ENCODE results near the gene DNASE2B. TPM values are rescaled to one million over a fixed set of nuclear protein-coding genes. Genes with fewer than 3 reads are reported as not detected.

DNASE2B gene
- total RNA-seq, 2 experiments from 2014 or later: not detected

- Mint-ChIP-seq H3K27me3 (no peaks in the 10 kb centered on the region), H3K4me1 (peaks cover 6% of the 10 kb centered on the region), H3K4me3 (no peak overlapping the region), H3K9me3 (no peaks in the 10 kb centered on the region), H3K36me3 (ENCODE audit: low read depth) (no peaks in the 10 kb centered on the region), H3K27ac (no peak overlapping the region)
- POLR2A ChIA-PET: no interaction called here
- no peak for DNase-seq
- CTCF ChIA-PET: interaction anchor here (0.7 kb wide), 1 partner anchor 27 kb away, joined by 3 read pairs; no protein-coding TSS in a partner anchor
Observed at GRCh38 chr1:84363622-84364021, 34.7 kb upstream of the DNASE2B start.

- H3K36me3 Mint-ChIP-seq (ENCODE audit: low read depth): no peaks in the 10 kb centered on the region
- H3K27ac Mint-ChIP-seq: no peak overlapping the region
- POLR2A ChIA-PET: interaction anchor here (0.6 kb wide), 1 partner anchor 216 kb away, joined by 6 read pairs; no protein-coding TSS in a partner anchor
- no peak overlapping the region for H3K4me3 Mint-ChIP-seq
- peaks cover 6% of the 10 kb centered on the region for H3K4me1 Mint-ChIP-seq
- H3K27me3 Mint-ChIP-seq: no peaks in the 10 kb centered on the region
- DNase-seq: no peak
- CTCF ChIA-PET: no interaction called here
- H3K9me3 Mint-ChIP-seq: no peaks in the 10 kb centered on the region
Observed at GRCh38 chr1:84365225-84366221, 32.8 kb upstream of the DNASE2B start.

- Mint-ChIP-seq H3K4me3 (no peak overlapping the region), H3K4me1 (peaks cover 6% of the 10 kb centered on the region)
- CTCF ChIA-PET: no interaction called here
Observed at GRCh38 chr1:84366786-84367185, 31.5 kb upstream of the DNASE2B start.

GRCh38 chr1:84367219-84367618 lies 31.1 kb upstream of the DNASE2B start:
- Mint-ChIP-seq H3K4me1 (peaks cover 6% of the 10 kb centered on the region), H3K27me3 (no peaks in the 10 kb centered on the region), H3K27ac (no peak overlapping the region), H3K9me3 (no peaks in the 10 kb centered on the region), H3K36me3 (ENCODE audit: low read depth) (no peaks in the 10 kb centered on the region), H3K4me3 (no peak overlapping the region)
- DNase-seq: no peak
- ChIA-PET CTCF (no interaction called here), POLR2A (no interaction called here)

More at GRCh38 chr1:84366786-84367185, 31.5 kb upstream of the DNASE2B start:
- no peak for DNase-seq
- POLR2A ChIA-PET: no interaction called here
- no peaks in the 10 kb centered on the region for H3K27me3 Mint-ChIP-seq
- no peaks in the 10 kb centered on the region for H3K9me3 Mint-ChIP-seq
- H3K27ac Mint-ChIP-seq: no peak overlapping the region
- no peaks in the 10 kb centered on the region for H3K36me3 Mint-ChIP-seq (ENCODE audit: low read depth)

DNA sequence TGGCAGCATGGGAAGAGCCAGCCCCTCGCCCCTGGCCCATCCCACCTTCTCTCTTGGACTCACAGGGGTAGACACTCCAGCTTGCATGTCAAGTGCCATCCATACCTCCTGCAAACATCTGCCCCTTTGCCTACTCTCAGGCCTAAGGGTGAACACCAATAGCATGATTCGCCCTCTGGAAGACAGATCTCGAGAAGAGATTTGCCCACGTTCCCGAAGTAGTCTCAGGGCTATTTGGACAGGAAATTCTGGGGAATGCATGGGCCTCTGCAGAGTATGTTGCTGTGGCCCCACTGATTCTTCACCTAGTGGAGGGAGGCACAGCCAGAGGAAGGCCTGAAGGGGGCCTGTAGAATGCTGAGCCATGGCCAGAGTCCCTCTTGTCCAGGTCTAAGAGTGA lies 29.8 kb upstream of the DNASE2B start:
- POLR2A ChIA-PET: no interaction called here
- Mint-ChIP-seq H3K4me1 (peaks cover 1% of the 10 kb centered on the region), H3K36me3 (ENCODE audit: low read depth) (no peaks in the 10 kb centered on the region), H3K4me3 (no peak overlapping the region), H3K27me3 (no peaks in the 10 kb centered on the region), H3K9me3 (no peaks in the 10 kb centered on the region), H3K27ac (no peak overlapping the region)
- CTCF ChIA-PET: no interaction called here
- no peak for DNase-seq

- Mint-ChIP-seq H3K27ac (no peak overlapping the region), H3K4me1 (peaks cover 1% of the 10 kb centered on the region), H3K4me3 (no peak overlapping the region), H3K9me3 (no peaks in the 10 kb centered on the region), H3K27me3 (no peaks in the 10 kb centered on the region), H3K36me3 (ENCODE audit: low read depth) (no peaks in the 10 kb centered on the region)
- POLR2A ChIA-PET: no interaction called here
- DNase-seq: no peak
- CTCF ChIA-PET: no interaction called here
Observed at GRCh38 chr1:84370266-84370665, 28.0 kb upstream of the DNASE2B start.

DNA sequence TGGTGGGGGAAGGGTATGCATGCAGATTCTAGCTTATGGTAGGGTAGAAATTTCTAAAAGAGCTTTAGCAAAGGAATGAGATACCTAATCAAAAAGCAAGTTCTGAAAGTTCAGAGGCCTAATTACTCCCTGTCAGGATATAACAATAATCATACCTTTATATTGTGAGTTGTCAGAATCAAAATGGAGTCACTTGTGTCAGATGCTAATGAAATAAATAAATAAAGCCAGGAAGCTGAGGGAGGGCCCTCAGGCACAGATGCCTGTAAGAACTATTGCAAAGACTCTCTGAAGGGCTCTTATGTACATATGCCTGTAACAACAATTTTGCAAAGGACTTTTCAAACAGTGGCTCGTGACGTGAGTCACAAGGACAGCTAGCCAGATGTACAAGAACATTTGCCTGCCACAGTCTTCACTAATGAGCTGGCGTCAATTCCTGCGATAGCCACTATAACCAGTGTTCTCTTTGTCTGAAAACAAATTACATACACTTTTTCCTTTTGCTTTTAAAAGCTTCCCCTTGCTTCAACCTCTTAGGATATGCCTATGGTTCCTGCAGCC lies 27.4 kb upstream of the DNASE2B start:
- CTCF ChIA-PET: no interaction called here
- POLR2A ChIA-PET: no interaction called here
- H3K4me3 Mint-ChIP-seq: no peak overlapping the region
- H3K36me3 Mint-ChIP-seq (ENCODE audit: low read depth): no peaks in the 10 kb centered on the region
- H3K9me3 Mint-ChIP-seq: no peaks in the 10 kb centered on the region
- H3K4me1 Mint-ChIP-seq: no peaks in the 10 kb centered on the region
- DNase-seq: no peak
- H3K27ac Mint-ChIP-seq: no peak overlapping the region
- no peaks in the 10 kb centered on the region for H3K27me3 Mint-ChIP-seq

DNA sequence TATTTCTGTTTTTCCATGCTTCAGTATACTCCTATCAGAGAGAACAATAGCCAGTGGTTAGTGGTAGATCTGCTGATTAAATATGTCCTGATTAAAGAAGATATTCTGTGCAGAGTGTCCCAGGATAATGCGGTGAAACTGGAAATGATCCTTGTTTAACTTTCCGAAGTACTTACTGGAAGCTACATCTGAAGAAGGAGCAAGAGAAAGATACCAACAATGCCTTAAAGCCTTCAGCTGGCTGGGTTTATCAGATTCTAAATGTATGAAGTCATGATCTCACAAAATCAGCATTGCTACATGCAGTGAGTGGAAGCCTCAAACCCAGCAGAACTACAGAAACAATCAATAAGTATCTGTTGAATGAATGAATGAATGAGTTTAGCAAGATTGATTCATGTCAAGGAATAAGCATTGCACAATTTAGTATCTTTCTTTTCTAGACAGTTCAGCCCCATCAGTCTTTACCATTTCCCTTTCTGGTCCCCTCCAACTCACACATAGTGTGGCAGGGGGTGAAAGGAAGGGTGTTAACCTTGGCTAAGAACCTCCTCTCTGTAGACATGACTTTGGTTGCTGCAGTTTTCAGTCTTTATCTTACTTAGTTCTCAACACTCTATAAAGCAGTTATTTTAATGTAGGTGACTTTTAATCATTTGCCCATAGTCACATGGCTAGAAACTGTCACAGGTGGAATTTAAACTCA lies 24.7 kb upstream of the DNASE2B start:
- ChIA-PET POLR2A (no interaction called here), CTCF (no interaction called here)
- Mint-ChIP-seq H3K4me3 (no peak overlapping the region), H3K36me3 (ENCODE audit: low read depth) (no peaks in the 10 kb centered on the region), H3K9me3 (no peaks in the 10 kb centered on the region), H3K27ac (no peak overlapping the region), H3K4me1 (no peaks in the 10 kb centered on the region), H3K27me3 (no peaks in the 10 kb centered on the region)
- DNase-seq: no peak

GRCh38 chr1:84374991-84375696 lies 23.1 kb upstream of the DNASE2B start:
- Mint-ChIP-seq H3K27me3 (no peaks in the 10 kb centered on the region), H3K4me3 (no peak overlapping the region), H3K36me3 (ENCODE audit: low read depth) (no peaks in the 10 kb centered on the region), H3K9me3 (no peaks in the 10 kb centered on the region), H3K4me1 (no peaks in the 10 kb centered on the region), H3K27ac (no peak overlapping the region)
- no peak for DNase-seq
- POLR2A ChIA-PET: no interaction called here
- CTCF ChIA-PET: interaction anchor here (0.6 kb wide), 1 partner anchor 9 kb away, joined by 3 read pairs; no protein-coding TSS in a partner anchor

- DNase-seq: no peak
- POLR2A ChIA-PET: interaction anchor here (0.6 kb wide), 1 partner anchor 25 kb away, joined by 3 read pairs; no protein-coding TSS in a partner anchor
- CTCF ChIA-PET: interaction anchor here (0.6 kb wide), 1 partner anchor 8 kb away, joined by 3 read pairs; no protein-coding TSS in a partner anchor
- no peaks in the 10 kb centered on the region for H3K36me3 Mint-ChIP-seq (ENCODE audit: low read depth)
- no peak overlapping the region for H3K4me3 Mint-ChIP-seq
- no peak overlapping the region for H3K27ac Mint-ChIP-seq
- no peaks in the 10 kb centered on the region for H3K4me1 Mint-ChIP-seq
- no peaks in the 10 kb centered on the region for H3K9me3 Mint-ChIP-seq
- H3K27me3 Mint-ChIP-seq: no peaks in the 10 kb centered on the region
Observed at GRCh38 chr1:84376000-84376910, 22.0 kb upstream of the DNASE2B start.

DNA sequence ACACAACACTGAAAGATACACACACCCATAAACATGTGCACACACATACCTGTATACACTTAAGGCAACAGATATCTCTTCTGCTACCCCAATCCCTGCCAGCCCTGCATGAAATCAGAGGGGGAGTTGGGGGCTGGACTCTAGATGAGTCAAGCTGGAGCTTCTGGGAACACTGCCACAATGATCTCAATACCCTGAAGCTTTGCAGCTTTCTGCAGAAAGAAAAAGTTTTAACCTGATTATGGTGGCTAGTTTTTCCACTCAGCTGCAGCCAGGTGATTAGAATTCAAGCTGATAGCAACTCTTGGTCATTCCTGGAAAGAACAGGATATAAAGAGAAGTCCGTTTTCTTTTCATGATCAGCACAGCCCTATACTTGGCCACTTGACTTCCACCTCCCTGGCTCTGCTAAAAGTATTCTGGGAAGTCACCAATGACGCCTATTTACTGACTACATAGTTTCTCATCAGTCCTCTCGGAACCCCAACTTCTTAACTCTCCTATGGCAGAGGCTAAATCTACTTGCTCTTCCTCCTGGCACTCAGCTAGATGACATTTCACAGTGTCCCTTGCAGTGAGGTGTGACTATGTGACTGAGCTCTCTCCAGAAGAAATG lies 20.7 kb upstream of the DNASE2B start:
- Mint-ChIP-seq H3K4me3 (no peak overlapping the region), H3K27ac (no peak overlapping the region), H3K36me3 (ENCODE audit: low read depth) (no peaks in the 10 kb centered on the region), H3K4me1 (no peaks in the 10 kb centered on the region), H3K9me3 (no peaks in the 10 kb centered on the region), H3K27me3 (peaks cover 2% of the 10 kb centered on the region)
- ChIA-PET POLR2A (interaction anchor here (0.7 kb wide), 1 partner anchor 13 kb away, joined by 3 read pairs; no protein-coding TSS in a partner anchor), CTCF (interaction anchor here (1.2 to 1.7 kb wide), 2 partner anchors 13 to 46 kb away, joined by 3 to 5 read pairs; no protein-coding TSS in a partner anchor)
- DNase-seq: no peak

Data from activated CD4-positive, alpha-beta T cell treated with anti-CD3 and anti-CD28 coated beads, Interleukin-2, amount 10 ng/mL, durations not matched to agents 7 days and 5 days (primary cell).